ENCODE results near the gene COPB1.
"Not testable (repeated sequence)": the region's sequence is repeated elsewhere in the genome, so short reads cannot be mapped to it uniquely, and the experiment has no call there.

The COPB1 gene

GRCh38 chr11:14499560-14500180, at the start of gene COPB1:
Gene COPB1 (minus strand): TSS chr11:14499811. CDS start chr11:14498928, 883 bp downstream.
- TF ChIP-seq POLR2A (IDR thresholded peaks at IDR 0.05; ENCODE audit: low read length) (peak; percentile 83), GATA1 (IDR thresholded peaks at IDR 0.05; ENCODE audit: low read depth, low read length) (no peak)
- DNase-seq: peak; percentile 95 to 96

- TF ChIP-seq GATA1 (IDR thresholded peaks at IDR 0.05; ENCODE audit: low read depth, low read length) (no peak), POLR2A (IDR thresholded peaks at IDR 0.05; ENCODE audit: low read length) (no peak)
- DNase-seq: no peak
Measured at GRCh38 chr11:14547440-14547839, 47.8 kb upstream of the COPB1 start.

GRCh38 chr11:14546672-14547071, 47.1 kb upstream of the COPB1 start:
- no peak for DNase-seq
- no peak for TF ChIP-seq POLR2A (IDR thresholded peaks at IDR 0.05; ENCODE audit: low read length)
- TF ChIP-seq GATA1 (IDR thresholded peaks at IDR 0.05; ENCODE audit: low read depth, low read length): no peak

GRCh38 chr11:14544611-14545010, 45.0 kb upstream of the COPB1 start:
- peak; percentile 4 to 28 for DNase-seq
- TF ChIP-seq GATA1 (IDR thresholded peaks at IDR 0.05; ENCODE audit: low read depth, low read length): no peak
- no peak for TF ChIP-seq POLR2A (IDR thresholded peaks at IDR 0.05; ENCODE audit: low read length)

GRCh38 chr11:14543260-14543659, 43.6 kb upstream of the COPB1 start:
- no peak for TF ChIP-seq POLR2A (IDR thresholded peaks at IDR 0.05; ENCODE audit: low read length)
- TF ChIP-seq GATA1 (IDR thresholded peaks at IDR 0.05; ENCODE audit: low read depth, low read length): no peak
- no peak for DNase-seq

GRCh38 chr11:14542324-14542723, 42.7 kb upstream of the COPB1 start:
- no peak for DNase-seq

GRCh38 chr11:14541192-14541947, 41.8 kb upstream of the COPB1 start:
- TF ChIP-seq GATA1 (IDR thresholded peaks at IDR 0.05; ENCODE audit: low read depth, low read length): no peak
- no peak for TF ChIP-seq POLR2A (IDR thresholded peaks at IDR 0.05; ENCODE audit: low read length)
- no peak for DNase-seq

More at GRCh38 chr11:14542324-14542723, 42.7 kb upstream of the COPB1 start:
- no peak for TF ChIP-seq POLR2A (IDR thresholded peaks at IDR 0.05; ENCODE audit: low read length)
- TF ChIP-seq GATA1 (IDR thresholded peaks at IDR 0.05; ENCODE audit: low read depth, low read length): no peak

- TF ChIP-seq POLR2A (IDR thresholded peaks at IDR 0.05; ENCODE audit: low read length) (no peak), GATA1 (IDR thresholded peaks at IDR 0.05; ENCODE audit: low read depth, low read length) (no peak)
- DNase-seq: no peak
Measured at GRCh38 chr11:14539982-14540421, 40.4 kb upstream of the COPB1 start.

- DNase-seq: no peak
- TF ChIP-seq POLR2A (IDR thresholded peaks at IDR 0.05; ENCODE audit: low read length) (no peak), GATA1 (IDR thresholded peaks at IDR 0.05; ENCODE audit: low read depth, low read length) (no peak)
Measured at GRCh38 chr11:14538926-14539554, 39.4 kb upstream of the COPB1 start.

- DNase-seq: no peak
- no peak for TF ChIP-seq GATA1 (IDR thresholded peaks at IDR 0.05; ENCODE audit: low read depth, low read length)
- TF ChIP-seq POLR2A (IDR thresholded peaks at IDR 0.05; ENCODE audit: low read length): no peak
Measured at GRCh38 chr11:14538271-14538925, 38.8 kb upstream of the COPB1 start.

- peak; percentile 74 to 76 for DNase-seq
- no peak for TF ChIP-seq POLR2A (IDR thresholded peaks at IDR 0.05; ENCODE audit: low read length)
- no peak for TF ChIP-seq GATA1 (IDR thresholded peaks at IDR 0.05; ENCODE audit: low read depth, low read length)
Measured at GRCh38 chr11:14537134-14537599, 37.6 kb upstream of the COPB1 start.

- not testable (repeated sequence) for DNase-seq
Measured at GRCh38 chr11:14535166-14535565, 35.6 kb upstream of the COPB1 start.

GRCh38 chr11:14529951-14530350, 30.3 kb upstream of the COPB1 start:
- no peak for DNase-seq
- TF ChIP-seq GATA1 (IDR thresholded peaks at IDR 0.05; ENCODE audit: low read depth, low read length): no peak
- no peak for TF ChIP-seq POLR2A (IDR thresholded peaks at IDR 0.05; ENCODE audit: low read length)

GRCh38 chr11:14529321-14529720, 29.7 kb upstream of the COPB1 start:
- DNase-seq: no peak
- TF ChIP-seq GATA1 (IDR thresholded peaks at IDR 0.05; ENCODE audit: low read depth, low read length): no peak
- no peak for TF ChIP-seq POLR2A (IDR thresholded peaks at IDR 0.05; ENCODE audit: low read length)

Measured in erythroblast (primary cell).